Adrenal gland (tissue), 12 donors: ENCODE data around the gene ATXN10. TPM values are rescaled to one million over a fixed set of nuclear protein-coding genes. Genes with fewer than 3 reads are reported as not detected.
A peak's percentile ranks its signal among the peaks of the same experiment; 100 is the strongest.

Source experiments
- DNase-seq, 7 donors: peaks; one replicate each; pipeline ENCODE4 v3.0.0-alpha.2; 2019 to 2020
- H3K27ac ChIP-seq, 5 donors: fragments of 200-600 bp; sonication (generic) in 4 of 5; 1 replicate in 3 of 5; 2 replicates in 2 of 5; pipeline versions ENCODE4 v1.5.1 to v1.8.0; 2016 to 2020; ENCODE audit warnings: mild to moderate bottlenecking in 1 of 5
- H3K27me3 ChIP-seq: fragments of 200-600 bp; 2 replicates; pipeline ENCODE4 v1.8.0; 2021
- H3K36me3 ChIP-seq, 2 donors: fragments of 200-600 bp; replicated peaks in 1 of 2; 1 replicate in 1 of 2; 2 replicates in 1 of 2; pipeline versions ENCODE4 v1.5.1 to v1.8.0; 2018 to 2022
- H3K4me1 ChIP-seq, 2 donors: fragments of 200-600 bp; replicated peaks in 1 of 2; 1 replicate in 1 of 2; 2 replicates in 1 of 2; pipeline versions ENCODE4 v1.5.1 to v1.8.0; 2018 to 2021
- H3K4me3 ChIP-seq, 4 donors: fragments of 200-600 bp; sonication (generic) in 3 of 4; one replicate each; pipeline ENCODE4 v1.5.1; 2016 to 2018
- H3K9me3 ChIP-seq, 3 donors: fragments of 200-600 bp; sonication (generic) in 1 of 3; replicated peaks in 1 of 3; 1 replicate in 2 of 3; 2 replicates in 1 of 3; pipeline versions ENCODE4 v1.5.1 to v1.8.0; 2016 to 2021
- POLR2A ChIP-seq, 2 donors: fragments of 450-650 bp; IDR thresholded peaks; one replicate each; pipeline ENCODE4 v1.6.1; 2017; ENCODE audit warnings: antibody characterized with exemption in 2 of 2, mild to moderate bottlenecking in 2 of 2, moderate library complexity in 1 of 2
- WGBS, 4 donors: extraction: QIAGEN DNeasy Blood & Tissue Kit in 2 of 4; methylation state at CpG; one replicate each; pipeline versions ENCODE4 v1.1.5 to v1.1.7; 2013 to 2017; 5-methylcytosine and 5-hydroxymethylcytosine counted together
- intact Hi-C, 2 donors: fragments of 100-400 bp; cut with DNase I; formaldehyde crosslinking; loops; one replicate each; pipeline versions ENCODE4 v1.14.1 to v1.15.0; 2022 to 2023
- polyA plus RNA-seq, 3 donors: library from polyadenylated mRNA; stranded (reverse); fragments of 200-250 nt in 2 of 3; fragments of 350-450 nt in 1 of 3; fragmentation: Illumina TruSeq in 1 of 3; extraction: RNeasy Lipid Tissue Mini Kit (QIAGEN cat#74804) in 1 of 3; gene quantifications; one replicate each; pipeline ENCODE4 v1.2.3, GENCODE V29; 2013 to 2014
- total RNA-seq, 9 donors: library from RNA; depleted of rRNA in 4 of 9; stranded (reverse); fragments of >200 nt in 4 of 9; fragments of 120-200 nt in 1 of 9; fragmentation: NEBNext Ultra II Directional in 1 of 9; extraction: Animal tissue kit (Norgen Biotek cat#: 25700) in 1 of 9; gene quantifications; one replicate each; pipeline versions ENCODE4 v1.1.0 to v1.2.4, GENCODE V29; 2013 to 2023
- TF ChIP-seq, protein P1 (sequence below), 6 experiments: fragments of 450-650 bp in 4 of 6; fragments of 200-600 bp in 2 of 6; sonication (generic) in 1 of 6; IDR thresholded peaks; 1 replicate in 5 of 6; 2 replicates in 1 of 6; pipeline versions ENCODE4 v1.5.1 to v1.8.0; 2016 to 2021; ENCODE audit warnings: antibody characterized with exemption in 6 of 6, mild to moderate bottlenecking in 2 of 6, moderate library complexity in 1 of 6
- donor health status: healthy with polysubstance abuse.
- donor health status: Bipolar disorder and iron deficiency.
- donor health status: DM: yes; HTN: yes; CAD: no.
- donor health status: DM: no; HTN: no; CAD: no.
- donor health status: DM: no; HTN: no; CAD: no.
- donor health status: DM: yes; HTN: yes; CAD: no.

ATXN10 gene
- total and polyA plus RNA-seq, 12 donors = 21.2 to 306 (median 165) TPM

- intact Hi-C loops = no loop called here
- WGBS, 4 donors = 60 to 73% (median 69%) methylated on average over 18 of the region's 18 CpGs
Observed at GRCh38 chr22:45877651-45878050, 206.0 kb downstream of the ATXN10 start.

GRCh38 chr22:45878051-45878781 is 206.6 kb downstream of the ATXN10 start:
- peaks cover 0 to 4% of the 10 kb centered on the region in 2 donors for H3K4me1 ChIP-seq
- no peaks in the 10 kb centered on the region for H3K36me3 ChIP-seq
- no peak for TF ChIP-seq POLR2A (IDR thresholded peaks at IDR 0.05)
- TF ChIP-seq, protein P1, sequence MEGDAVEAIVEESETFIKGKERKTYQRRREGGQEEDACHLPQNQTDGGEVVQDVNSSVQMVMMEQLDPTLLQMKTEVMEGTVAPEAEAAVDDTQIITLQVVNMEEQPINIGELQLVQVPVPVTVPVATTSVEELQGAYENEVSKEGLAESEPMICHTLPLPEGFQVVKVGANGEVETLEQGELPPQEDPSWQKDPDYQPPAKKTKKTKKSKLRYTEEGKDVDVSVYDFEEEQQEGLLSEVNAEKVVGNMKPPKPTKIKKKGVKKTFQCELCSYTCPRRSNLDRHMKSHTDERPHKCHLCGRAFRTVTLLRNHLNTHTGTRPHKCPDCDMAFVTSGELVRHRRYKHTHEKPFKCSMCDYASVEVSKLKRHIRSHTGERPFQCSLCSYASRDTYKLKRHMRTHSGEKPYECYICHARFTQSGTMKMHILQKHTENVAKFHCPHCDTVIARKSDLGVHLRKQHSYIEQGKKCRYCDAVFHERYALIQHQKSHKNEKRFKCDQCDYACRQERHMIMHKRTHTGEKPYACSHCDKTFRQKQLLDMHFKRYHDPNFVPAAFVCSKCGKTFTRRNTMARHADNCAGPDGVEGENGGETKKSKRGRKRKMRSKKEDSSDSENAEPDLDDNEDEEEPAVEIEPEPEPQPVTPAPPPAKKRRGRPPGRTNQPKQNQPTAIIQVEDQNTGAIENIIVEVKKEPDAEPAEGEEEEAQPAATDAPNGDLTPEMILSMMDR (IDR thresholded peaks at IDR 0.05) = no peak
- intact Hi-C loops = no loop called here
- peaks cover 0 to 3% (median 0%) of the 10 kb centered on the region in 3 donors for H3K9me3 ChIP-seq
- WGBS, 4 donors = 29 to 60% (median 32%) methylated on average over 1 to 25 of the region's 25 CpGs
- H3K27me3 ChIP-seq = peaks cover 34% of the 10 kb centered on the region
- H3K4me3 ChIP-seq = no peak overlapping the region
- no peak overlapping the region for H3K27ac ChIP-seq
- DNase-seq = peak in 2 of 7 donors; percentile 5 to 12

More at GRCh38 chr22:45877651-45878050, 206.0 kb downstream of the ATXN10 start:
- TF ChIP-seq, protein P1 (IDR thresholded peaks at IDR 0.05) = no peak
- TF ChIP-seq POLR2A (IDR thresholded peaks at IDR 0.05) = no peak
- peaks cover 0 to 4% of the 10 kb centered on the region in 2 donors for H3K4me1 ChIP-seq
- H3K27ac ChIP-seq = no peak overlapping the region
- no peak overlapping the region for H3K4me3 ChIP-seq
- no peaks in the 10 kb centered on the region for H3K36me3 ChIP-seq
- DNase-seq = peak in 2 of 7 donors; percentile 2 to 5
- peaks cover 0 to 6% (median 0%) of the 10 kb centered on the region in 3 donors for H3K9me3 ChIP-seq
- peaks cover 30% of the 10 kb centered on the region for H3K27me3 ChIP-seq

- no peaks in the 10 kb centered on the region for H3K36me3 ChIP-seq
- WGBS, 4 donors = 19 to 63% (median 30%) methylated on average over 4 to 16 of the region's 16 CpGs
- peaks cover 0 to 4% of the 10 kb centered on the region in 2 donors for H3K4me1 ChIP-seq
- H3K9me3 ChIP-seq = no peaks in the 10 kb centered on the region
- peaks cover 36% of the 10 kb centered on the region for H3K27me3 ChIP-seq
- no peak overlapping the region for H3K4me3 ChIP-seq
- no peak overlapping the region for H3K27ac ChIP-seq
- intact Hi-C loops = no loop called here
- TF ChIP-seq, protein P1 (IDR thresholded peaks at IDR 0.05) = no peak
- peak in 1 of 7 donors; percentile 9 for DNase-seq
Observed at GRCh38 chr22:45878901-45879551, 207.4 kb downstream of the ATXN10 start.

DNA sequence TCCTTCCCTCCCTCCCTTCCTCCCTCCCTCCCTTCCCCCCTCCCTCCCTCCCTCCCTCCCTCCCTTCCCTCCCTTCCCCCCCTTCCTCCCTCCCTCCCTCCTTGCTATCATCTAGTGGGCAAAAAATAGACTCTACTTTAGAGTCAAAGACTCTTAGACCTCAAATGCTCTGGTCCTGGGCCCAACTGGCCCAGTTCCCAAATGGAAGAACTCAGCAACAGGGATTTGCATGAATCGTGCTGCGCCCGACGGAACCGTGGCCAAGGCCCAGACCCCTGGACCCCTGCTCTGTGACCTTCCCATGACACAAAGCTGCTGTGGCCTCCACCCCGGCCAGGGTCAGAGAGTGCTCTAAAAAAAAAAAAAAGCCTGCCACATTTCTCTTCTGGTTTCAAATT is 207.9 kb downstream of the ATXN10 start:
- Histone ChIP-seq H3K27ac (no peak overlapping the region), H3K36me3 (no peaks in the 10 kb centered on the region), H3K4me1 (peaks cover 0 to 4% of the 10 kb centered on the region in 2 donors), H3K4me3 (no peak overlapping the region), H3K27me3 (peaks cover 36% of the 10 kb centered on the region), H3K9me3 (no peaks in the 10 kb centered on the region)
- TF ChIP-seq, protein P1 (IDR thresholded peaks at IDR 0.05) = no peak
- TF ChIP-seq POLR2A (IDR thresholded peaks at IDR 0.05) = no peak
- 33 to 59% (median 45%) methylated on average over 6 of the region's 6 CpGs for WGBS, 4 donors
- DNase-seq = peak in 1 of 7 donors; percentile 5
- intact Hi-C loops = no loop called here
